Measurements from ENCODE around the gene C3orf80.

DNA sequence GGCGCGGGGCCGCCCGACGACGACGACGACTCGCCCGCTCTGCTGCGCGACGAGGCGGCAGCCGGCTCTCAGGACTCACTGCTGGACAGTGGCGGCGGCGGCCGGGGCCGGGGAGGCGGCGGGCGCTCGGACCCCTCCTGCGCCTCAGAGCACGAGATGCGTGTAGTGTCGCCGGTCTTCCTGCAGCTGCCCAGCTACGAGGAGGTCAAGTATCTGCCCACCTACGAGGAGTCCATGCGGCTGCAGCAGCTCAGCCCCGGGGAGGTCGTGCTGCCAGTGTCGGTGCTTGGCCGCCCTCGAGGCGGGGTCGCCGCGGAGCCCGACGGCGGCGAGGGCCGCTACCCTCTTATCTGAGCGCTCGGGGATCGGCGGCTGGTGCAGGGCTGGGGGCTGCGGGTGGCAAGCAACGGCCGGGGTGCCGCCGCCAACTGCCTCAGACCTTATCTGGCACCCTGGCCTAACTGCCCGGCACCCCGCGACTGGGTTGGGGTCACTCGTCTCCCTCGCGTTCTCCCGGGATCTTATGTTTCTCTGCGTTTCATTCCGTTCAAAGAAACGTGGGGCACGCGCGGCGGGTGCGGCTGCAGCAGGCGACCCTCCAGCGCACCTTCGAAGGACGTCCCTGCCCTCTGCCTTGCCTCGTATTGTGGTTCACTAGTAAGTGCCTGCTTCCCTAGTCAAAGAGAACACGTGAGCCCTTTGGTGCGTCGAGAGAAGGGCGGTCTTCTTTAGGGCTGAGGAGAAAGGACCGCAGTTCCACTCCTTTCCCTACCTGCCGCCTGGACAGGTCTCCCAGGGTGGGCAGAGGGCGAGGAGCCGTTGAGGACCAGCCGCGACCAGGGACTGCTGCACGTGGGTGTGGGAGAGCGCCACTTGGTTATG, 1.0 kb downstream of the C3orf80 start:
- no peak for TF ChIP-seq POLR2A (IDR thresholded peaks at IDR 0.05)
- TF ChIP-seq, protein P1, sequence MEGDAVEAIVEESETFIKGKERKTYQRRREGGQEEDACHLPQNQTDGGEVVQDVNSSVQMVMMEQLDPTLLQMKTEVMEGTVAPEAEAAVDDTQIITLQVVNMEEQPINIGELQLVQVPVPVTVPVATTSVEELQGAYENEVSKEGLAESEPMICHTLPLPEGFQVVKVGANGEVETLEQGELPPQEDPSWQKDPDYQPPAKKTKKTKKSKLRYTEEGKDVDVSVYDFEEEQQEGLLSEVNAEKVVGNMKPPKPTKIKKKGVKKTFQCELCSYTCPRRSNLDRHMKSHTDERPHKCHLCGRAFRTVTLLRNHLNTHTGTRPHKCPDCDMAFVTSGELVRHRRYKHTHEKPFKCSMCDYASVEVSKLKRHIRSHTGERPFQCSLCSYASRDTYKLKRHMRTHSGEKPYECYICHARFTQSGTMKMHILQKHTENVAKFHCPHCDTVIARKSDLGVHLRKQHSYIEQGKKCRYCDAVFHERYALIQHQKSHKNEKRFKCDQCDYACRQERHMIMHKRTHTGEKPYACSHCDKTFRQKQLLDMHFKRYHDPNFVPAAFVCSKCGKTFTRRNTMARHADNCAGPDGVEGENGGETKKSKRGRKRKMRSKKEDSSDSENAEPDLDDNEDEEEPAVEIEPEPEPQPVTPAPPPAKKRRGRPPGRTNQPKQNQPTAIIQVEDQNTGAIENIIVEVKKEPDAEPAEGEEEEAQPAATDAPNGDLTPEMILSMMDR (IDR thresholded peaks at IDR 0.05), result no peak

All from adrenal gland (tissue), 5 donors.